Measurements from ENCODE around the gene DPF1. TPM values are rescaled to one million over a fixed set of nuclear protein-coding genes. Genes with fewer than 3 reads are reported as not detected.
A peak's percentile ranks its signal among the peaks of the same experiment; 100 is the strongest.

DPF1 gene
- total RNA-seq, 1 experiment from 2014 or later: 1.0 TPM

DNA sequence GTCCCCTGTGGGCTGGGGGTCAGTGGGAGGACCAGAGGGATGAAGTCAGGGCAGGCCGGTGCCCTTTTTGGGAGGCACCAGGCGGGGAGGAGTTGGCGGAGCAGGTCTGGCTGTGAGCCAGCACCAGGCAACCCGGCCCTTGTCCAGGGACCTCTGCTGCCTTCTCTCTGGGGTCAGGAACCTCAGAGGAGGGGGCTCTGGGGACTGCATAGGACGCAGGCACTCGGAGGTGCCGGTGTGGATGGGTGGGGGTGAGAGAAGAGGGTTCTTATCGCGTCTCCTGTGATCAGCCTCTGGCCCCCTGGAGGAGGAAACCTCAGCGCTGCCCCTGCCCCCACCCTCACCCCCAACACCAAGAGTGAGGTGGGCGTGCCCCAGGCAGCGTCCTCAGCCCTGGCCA lies 16.5 kb downstream of the DPF1 start:
- Mint-ChIP-seq H3K36me3 (ENCODE audit: insufficient read depth, unreplicated experiment) (peaks cover 45% of the 10 kb centered on the region), H3K4me3 (ENCODE audit: low read depth, unreplicated experiment) (no peak overlapping the region), H3K9me3 (ENCODE audit: low read depth, unreplicated experiment) (no peaks in the 10 kb centered on the region), H3K4me1 (ENCODE audit: low read depth, unreplicated experiment) (no peaks in the 10 kb centered on the region), H3K27ac (ENCODE audit: unreplicated experiment) (no peak overlapping the region), H3K27me3 (ENCODE audit: unreplicated experiment) (peaks cover 16% of the 10 kb centered on the region)
- no TSS peak for BruUV-seq (replicated peaks)
- intact Hi-C loops (cut with micrococcal nuclease; ENCODE audit: unreplicated experiment): no loop called here
- no peak for DNase-seq
- TF ChIP-seq, protein P1, sequence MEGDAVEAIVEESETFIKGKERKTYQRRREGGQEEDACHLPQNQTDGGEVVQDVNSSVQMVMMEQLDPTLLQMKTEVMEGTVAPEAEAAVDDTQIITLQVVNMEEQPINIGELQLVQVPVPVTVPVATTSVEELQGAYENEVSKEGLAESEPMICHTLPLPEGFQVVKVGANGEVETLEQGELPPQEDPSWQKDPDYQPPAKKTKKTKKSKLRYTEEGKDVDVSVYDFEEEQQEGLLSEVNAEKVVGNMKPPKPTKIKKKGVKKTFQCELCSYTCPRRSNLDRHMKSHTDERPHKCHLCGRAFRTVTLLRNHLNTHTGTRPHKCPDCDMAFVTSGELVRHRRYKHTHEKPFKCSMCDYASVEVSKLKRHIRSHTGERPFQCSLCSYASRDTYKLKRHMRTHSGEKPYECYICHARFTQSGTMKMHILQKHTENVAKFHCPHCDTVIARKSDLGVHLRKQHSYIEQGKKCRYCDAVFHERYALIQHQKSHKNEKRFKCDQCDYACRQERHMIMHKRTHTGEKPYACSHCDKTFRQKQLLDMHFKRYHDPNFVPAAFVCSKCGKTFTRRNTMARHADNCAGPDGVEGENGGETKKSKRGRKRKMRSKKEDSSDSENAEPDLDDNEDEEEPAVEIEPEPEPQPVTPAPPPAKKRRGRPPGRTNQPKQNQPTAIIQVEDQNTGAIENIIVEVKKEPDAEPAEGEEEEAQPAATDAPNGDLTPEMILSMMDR (IDR thresholded peaks at IDR 0.05; ENCODE audit: unreplicated experiment): no peak
- CTCF ChIA-PET: no interaction called here

DNA sequence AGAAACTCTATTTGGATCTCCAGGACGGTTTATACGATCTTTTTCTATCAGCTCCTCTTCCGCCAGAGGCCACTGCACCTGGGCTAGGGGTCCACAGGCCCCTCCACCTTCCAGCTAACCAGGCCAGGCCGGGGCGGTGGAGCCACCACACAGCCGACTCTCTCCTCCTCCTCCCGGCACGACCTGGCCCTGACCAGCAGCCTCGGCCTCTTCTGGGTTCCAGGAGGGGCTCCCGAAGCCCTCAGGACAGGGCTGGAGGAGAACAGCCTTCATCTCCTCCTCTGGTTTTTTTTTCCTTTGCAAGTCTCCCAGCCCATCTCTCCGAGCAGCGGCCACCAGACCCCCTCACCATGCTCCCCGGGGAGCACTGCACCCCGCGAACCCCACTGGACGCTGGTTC lies 17.1 kb downstream of the DPF1 start:
- no peak overlapping the region for H3K27ac Mint-ChIP-seq (ENCODE audit: unreplicated experiment)
- H3K9me3 Mint-ChIP-seq (ENCODE audit: low read depth, unreplicated experiment): no peaks in the 10 kb centered on the region
- no peak overlapping the region for H3K4me3 Mint-ChIP-seq (ENCODE audit: low read depth, unreplicated experiment)
- peaks cover 16% of the 10 kb centered on the region for H3K27me3 Mint-ChIP-seq (ENCODE audit: unreplicated experiment)
- intact Hi-C loops (cut with micrococcal nuclease; ENCODE audit: unreplicated experiment): no loop called here
- CTCF ChIA-PET: interaction anchor here (0.6 kb wide), 1 partner anchor 28 kb away, joined by 5 read pairs; no protein-coding TSS in a partner anchor
- H3K36me3 Mint-ChIP-seq (ENCODE audit: insufficient read depth, unreplicated experiment): peaks cover 48% of the 10 kb centered on the region
- DNase-seq: no peak
- TF ChIP-seq, protein P1 (IDR thresholded peaks at IDR 0.05; ENCODE audit: unreplicated experiment): no peak
- no TSS peak for BruUV-seq (replicated peaks)
- no peaks in the 10 kb centered on the region for H3K4me1 Mint-ChIP-seq (ENCODE audit: low read depth, unreplicated experiment)

DNA sequence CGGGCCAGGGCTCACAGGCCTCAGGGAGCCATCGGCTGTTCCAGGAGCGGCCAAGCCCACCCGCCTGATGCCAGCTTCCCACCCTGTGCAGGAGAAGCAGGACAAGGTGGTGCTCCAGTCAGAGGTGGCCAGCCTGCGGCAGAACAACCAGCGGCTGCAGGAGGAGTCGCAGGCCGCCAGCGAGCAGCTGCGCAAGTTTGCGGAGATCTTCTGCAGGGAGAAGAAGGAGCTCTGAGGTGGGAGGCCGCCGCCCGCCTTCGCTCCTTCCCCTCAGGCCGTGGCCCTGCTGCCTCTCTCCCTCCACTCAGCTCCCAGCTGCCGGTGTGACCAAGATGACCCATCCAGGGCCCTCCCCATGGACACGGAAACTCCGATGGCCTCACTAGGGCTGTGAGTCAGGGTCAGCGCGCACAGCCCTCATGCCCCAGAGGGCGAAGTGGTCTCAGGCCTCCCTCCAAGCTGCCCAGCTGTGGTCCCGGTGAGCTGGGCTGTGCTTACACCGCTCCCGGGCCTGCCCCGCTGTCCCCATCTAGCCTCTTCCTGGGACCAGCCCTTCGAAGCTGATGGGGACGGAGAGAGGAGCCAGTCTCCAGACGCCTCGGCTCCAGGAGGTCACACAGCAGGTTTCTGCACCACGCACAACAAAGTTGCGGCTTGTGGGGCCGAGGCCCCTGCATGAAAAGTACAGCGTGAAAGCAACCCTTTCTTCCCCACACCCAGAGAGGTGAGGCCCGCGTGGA lies 17.8 kb downstream of the DPF1 start:
- Mint-ChIP-seq H3K9me3 (ENCODE audit: low read depth, unreplicated experiment) (no peaks in the 10 kb centered on the region), H3K4me1 (ENCODE audit: low read depth, unreplicated experiment) (no peaks in the 10 kb centered on the region), H3K36me3 (ENCODE audit: insufficient read depth, unreplicated experiment) (peaks cover 48% of the 10 kb centered on the region), H3K4me3 (ENCODE audit: low read depth, unreplicated experiment) (no peak overlapping the region), H3K27me3 (ENCODE audit: unreplicated experiment) (peaks cover 16% of the 10 kb centered on the region), H3K27ac (ENCODE audit: unreplicated experiment) (no peak overlapping the region)
- CTCF ChIA-PET: interaction anchor here (0.6 kb wide), 1 partner anchor 29 kb away, joined by 5 read pairs; no protein-coding TSS in a partner anchor
- DNase-seq: no peak
- intact Hi-C loops (cut with micrococcal nuclease; ENCODE audit: unreplicated experiment): no loop called here
- TSS peak; percentile 56 for BruUV-seq (replicated peaks)
- TF ChIP-seq, protein P1 (IDR thresholded peaks at IDR 0.05; ENCODE audit: unreplicated experiment): no peak

DNA sequence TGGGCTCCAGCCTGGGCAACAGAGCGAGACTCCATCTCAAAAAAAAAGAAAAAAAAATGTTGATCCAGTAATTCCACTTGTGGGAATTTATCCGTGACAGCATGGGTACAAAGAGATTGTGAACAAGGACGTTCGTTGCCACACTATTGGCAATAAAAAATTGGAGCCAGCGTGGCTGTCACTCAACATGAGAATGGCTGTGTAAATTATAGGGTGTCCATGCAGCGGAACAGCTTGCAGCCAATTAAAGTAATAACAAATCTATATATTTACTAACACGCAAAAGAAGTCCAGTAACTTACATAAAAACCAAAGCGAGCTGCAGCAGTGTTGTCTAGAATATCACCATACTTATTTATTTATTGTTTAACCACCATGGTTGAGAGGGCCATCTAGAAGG lies 19.3 kb downstream of the DPF1 start:
- Mint-ChIP-seq H3K4me1 (ENCODE audit: low read depth, unreplicated experiment) (no peaks in the 10 kb centered on the region), H3K36me3 (ENCODE audit: insufficient read depth, unreplicated experiment) (peaks cover 44% of the 10 kb centered on the region), H3K4me3 (ENCODE audit: low read depth, unreplicated experiment) (no peak overlapping the region), H3K27me3 (ENCODE audit: unreplicated experiment) (peaks cover 5% of the 10 kb centered on the region), H3K9me3 (ENCODE audit: low read depth, unreplicated experiment) (no peaks in the 10 kb centered on the region), H3K27ac (ENCODE audit: unreplicated experiment) (no peak overlapping the region)
- no peak for DNase-seq
- intact Hi-C loops (cut with micrococcal nuclease; ENCODE audit: unreplicated experiment): no loop called here
- TF ChIP-seq, protein P1 (IDR thresholded peaks at IDR 0.05; ENCODE audit: unreplicated experiment): no peak
- CTCF ChIA-PET: no interaction called here
- BruUV-seq (replicated peaks): no TSS peak
